SK-N-SH treated with all-trans-retinoic acid at 6 μM for 48 hours (cell line): ENCODE data around the gene ARHGAP4.

Source experiments
- ARNTL ChIP-seq: fragments of 450-650 bp; formaldehyde crosslinking; IDR thresholded peaks from 2 replicates; pipeline ENCODE4 v1.5.0; 2020; ENCODE audit warnings: low read depth, mild to moderate bottlenecking, moderate library complexity, borderline replicate concordance
- CSDC2 ChIP-seq: fragments of 250-450 bp; sonication (Bioruptor Pico); IDR thresholded peaks from 2 replicates; pipeline ENCODE4 v1.5.0; 2020; ENCODE audit warnings: mild to moderate bottlenecking, moderate library complexity
- OSR1 ChIP-seq: fragments of 250-450 bp; sonication (Bioruptor Pico); IDR thresholded peaks from 2 replicates; pipeline ENCODE4 v1.8.0; 2022; ENCODE audit warnings: moderate library complexity, mild to moderate bottlenecking, inconsistent platforms
- TOX ChIP-seq: fragments of 250-450 bp; sonication (Bioruptor Pico); IDR thresholded peaks from 2 replicates; pipeline ENCODE4 v1.8.0; 2021; ENCODE audit warnings: mild to moderate bottlenecking, moderate library complexity, borderline replicate concordance
- ZFP30 ChIP-seq: fragments of 450-650 bp; formaldehyde crosslinking; IDR thresholded peaks from 2 replicates; pipeline ENCODE4 v1.5.0; 2022; ENCODE audit warnings: mild to moderate bottlenecking, moderate library complexity
- ZNF565 ChIP-seq: fragments of 450-650 bp; formaldehyde crosslinking; conservative IDR thresholded peaks from 2 replicates; pipeline ENCODE4 v1.5.0; 2020; ENCODE audit warnings: low read depth, mild to moderate bottlenecking, moderate library complexity

DNA sequence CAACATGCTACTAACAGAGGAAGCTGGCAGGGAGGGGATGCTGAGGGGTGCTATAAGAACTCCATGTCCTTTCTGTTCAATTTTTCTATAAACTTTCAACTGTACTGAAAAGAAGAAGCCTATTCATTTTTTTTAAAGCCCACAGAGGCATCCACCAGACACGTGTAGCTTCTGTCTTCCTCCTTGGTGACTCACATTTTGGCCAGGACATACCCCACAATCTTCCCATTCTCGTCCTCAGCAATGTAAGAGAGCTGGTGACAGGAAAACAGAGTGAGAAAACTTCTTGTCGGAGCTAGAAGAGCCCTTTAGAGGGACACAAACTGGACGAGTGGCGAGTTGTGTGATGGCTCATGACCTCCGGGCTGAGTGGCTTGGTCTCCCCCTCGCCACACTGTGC lies 7.7 kb upstream of the ARHGAP4 start:
- TF ChIP-seq ZNF565 (CRISPR knock-in tag) (no peak), CSDC2 (CRISPR knock-in tag) (no peak), TOX (CRISPR knock-in tag) (no peak), ARNTL (CRISPR knock-in tag) (no peak), ZFP30 (CRISPR knock-in tag) (no peak), OSR1 (CRISPR knock-in tag) (no peak)
